Measurements from ENCODE around the gene USP44. TPM values are rescaled to one million over a fixed set of nuclear protein-coding genes. Genes with fewer than 3 reads are reported as not detected.

Gene USP44
- total RNA-seq, 4 donors from 2014 or later = 0.31 to 2.6 (median 0.89) TPM

DNA sequence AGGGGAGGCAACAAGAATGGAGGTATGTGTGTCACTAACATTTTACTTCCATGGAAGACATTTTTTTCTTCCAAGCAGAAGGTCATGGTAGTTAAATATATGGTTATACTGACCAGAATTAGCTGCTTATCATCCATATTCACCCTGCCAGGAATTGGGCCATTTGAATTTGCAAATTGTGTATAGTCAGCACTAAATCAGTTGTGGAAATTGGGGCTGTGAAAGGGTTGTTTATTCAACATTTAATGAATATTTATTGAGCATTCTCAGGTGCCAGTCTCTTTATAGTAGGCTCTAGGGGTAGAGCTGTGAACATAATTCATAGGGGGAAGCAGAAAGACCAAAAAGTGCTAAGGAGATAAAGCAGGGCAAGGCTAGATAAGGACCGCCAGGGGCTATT lies 39.3 kb downstream of the USP44 start:
- 97% methylated on average over 1 of the region's 1 CpG for WGBS
- H3K4me3 ChIP-seq = no peak overlapping the region
- H3K27ac ChIP-seq = no peak overlapping the region
- TF ChIP-seq POLR2A (IDR thresholded peaks at IDR 0.05) (no peak), EP300 (IDR thresholded peaks at IDR 0.05) (no peak), POLR2AphosphoS5 (IDR thresholded peaks at IDR 0.05) (no peak)
- TF ChIP-seq, protein P1, sequence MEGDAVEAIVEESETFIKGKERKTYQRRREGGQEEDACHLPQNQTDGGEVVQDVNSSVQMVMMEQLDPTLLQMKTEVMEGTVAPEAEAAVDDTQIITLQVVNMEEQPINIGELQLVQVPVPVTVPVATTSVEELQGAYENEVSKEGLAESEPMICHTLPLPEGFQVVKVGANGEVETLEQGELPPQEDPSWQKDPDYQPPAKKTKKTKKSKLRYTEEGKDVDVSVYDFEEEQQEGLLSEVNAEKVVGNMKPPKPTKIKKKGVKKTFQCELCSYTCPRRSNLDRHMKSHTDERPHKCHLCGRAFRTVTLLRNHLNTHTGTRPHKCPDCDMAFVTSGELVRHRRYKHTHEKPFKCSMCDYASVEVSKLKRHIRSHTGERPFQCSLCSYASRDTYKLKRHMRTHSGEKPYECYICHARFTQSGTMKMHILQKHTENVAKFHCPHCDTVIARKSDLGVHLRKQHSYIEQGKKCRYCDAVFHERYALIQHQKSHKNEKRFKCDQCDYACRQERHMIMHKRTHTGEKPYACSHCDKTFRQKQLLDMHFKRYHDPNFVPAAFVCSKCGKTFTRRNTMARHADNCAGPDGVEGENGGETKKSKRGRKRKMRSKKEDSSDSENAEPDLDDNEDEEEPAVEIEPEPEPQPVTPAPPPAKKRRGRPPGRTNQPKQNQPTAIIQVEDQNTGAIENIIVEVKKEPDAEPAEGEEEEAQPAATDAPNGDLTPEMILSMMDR (IDR thresholded peaks at IDR 0.05) = no peak
- H3K9me3 ChIP-seq = no peaks in the 10 kb centered on the region
- no peaks in the 10 kb centered on the region for H3K27me3 ChIP-seq
- peaks cover 74% of the 10 kb centered on the region for H3K36me3 ChIP-seq
- no peaks in the 10 kb centered on the region for H3K4me1 ChIP-seq
- DNase-seq (ENCODE audit: low spot score in 2 of 2) = no peak

DNA sequence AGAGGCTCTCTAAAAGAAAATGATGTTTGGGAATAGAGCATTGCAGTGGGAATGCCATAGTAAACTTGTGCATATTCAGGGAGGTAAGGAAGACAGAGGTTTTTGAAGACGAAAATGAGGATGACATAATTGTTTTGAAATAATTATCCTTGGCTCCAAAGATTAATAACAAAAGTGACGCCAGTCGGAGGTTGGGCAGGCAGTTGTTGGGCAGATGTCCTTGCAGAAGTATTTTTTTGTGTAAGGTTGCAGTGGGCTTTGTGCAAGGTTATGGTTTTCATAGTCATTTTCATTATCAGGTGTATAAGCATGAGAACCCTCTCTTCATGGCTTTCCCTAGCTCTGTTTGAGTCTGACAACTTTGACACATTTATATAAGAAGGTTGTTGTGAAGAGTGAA lies 42.0 kb downstream of the USP44 start:
- Histone ChIP-seq H3K27ac (no peak overlapping the region), H3K4me1 (no peaks in the 10 kb centered on the region), H3K36me3 (peaks cover 89% of the 10 kb centered on the region), H3K9me3 (no peaks in the 10 kb centered on the region), H3K27me3 (no peaks in the 10 kb centered on the region), H3K4me3 (no peak overlapping the region)
- DNase-seq (ENCODE audit: low spot score in 2 of 2) = no peak
- TF ChIP-seq POLR2A (IDR thresholded peaks at IDR 0.05) (no peak), EP300 (IDR thresholded peaks at IDR 0.05) (no peak), POLR2AphosphoS5 (IDR thresholded peaks at IDR 0.05) (no peak)
- TF ChIP-seq, protein P1 (IDR thresholded peaks at IDR 0.05) = no peak
- 63% methylated on average over 3 of the region's 3 CpGs for WGBS

DNA sequence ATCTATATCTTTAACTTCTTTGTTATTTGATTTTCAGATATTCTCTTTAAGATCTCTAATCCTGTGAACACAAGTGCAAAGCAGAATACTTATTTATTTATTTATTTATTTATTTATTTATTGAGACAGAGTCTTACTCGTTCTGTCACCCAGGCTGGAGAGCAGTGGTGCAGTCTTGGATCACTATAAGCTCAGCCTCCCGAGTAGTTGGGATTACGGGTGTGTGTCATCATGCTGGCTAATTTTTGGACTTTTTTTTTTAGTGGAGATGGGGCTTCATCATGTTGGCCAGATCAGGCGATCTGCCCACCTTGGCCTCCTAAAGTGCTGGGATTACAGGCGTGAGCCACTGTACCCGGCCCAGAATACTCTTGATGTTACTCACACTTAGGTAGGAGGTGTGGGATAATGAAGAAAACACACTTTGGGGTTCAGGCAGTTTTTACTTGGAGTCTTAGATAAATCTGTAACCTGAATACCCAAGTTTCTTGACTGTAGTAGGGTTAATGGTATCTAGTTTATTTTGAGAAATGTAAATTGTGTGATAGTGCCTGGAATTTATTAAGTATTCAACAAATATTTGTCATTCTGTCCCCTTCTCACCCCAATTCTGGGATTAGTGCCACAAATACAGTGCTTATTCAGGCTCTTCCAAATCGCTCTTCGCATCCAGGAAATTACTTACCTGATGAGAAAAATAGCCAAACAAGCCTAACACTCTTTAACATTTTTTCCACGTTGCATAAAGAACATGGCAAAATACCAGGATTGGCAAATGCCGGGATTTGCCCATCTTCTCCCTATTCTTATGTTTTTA lies 44.4 kb downstream of the USP44 start:
- WGBS = 68% methylated on average over 10 of the region's 10 CpGs
- no peaks in the 10 kb centered on the region for H3K27me3 ChIP-seq
- H3K9me3 ChIP-seq = no peaks in the 10 kb centered on the region
- no peak for TF ChIP-seq EP300 (IDR thresholded peaks at IDR 0.05)
- no peak for TF ChIP-seq POLR2AphosphoS5 (IDR thresholded peaks at IDR 0.05)
- TF ChIP-seq, protein P1 (IDR thresholded peaks at IDR 0.05) = no peak
- no peak for TF ChIP-seq POLR2A (IDR thresholded peaks at IDR 0.05)
- no peak for DNase-seq (ENCODE audit: low spot score in 2 of 2)
- no peaks in the 10 kb centered on the region for H3K4me1 ChIP-seq
- H3K36me3 ChIP-seq = peaks cover 76% of the 10 kb centered on the region
- H3K4me3 ChIP-seq = no peak overlapping the region
- H3K27ac ChIP-seq = no peak overlapping the region

DNA sequence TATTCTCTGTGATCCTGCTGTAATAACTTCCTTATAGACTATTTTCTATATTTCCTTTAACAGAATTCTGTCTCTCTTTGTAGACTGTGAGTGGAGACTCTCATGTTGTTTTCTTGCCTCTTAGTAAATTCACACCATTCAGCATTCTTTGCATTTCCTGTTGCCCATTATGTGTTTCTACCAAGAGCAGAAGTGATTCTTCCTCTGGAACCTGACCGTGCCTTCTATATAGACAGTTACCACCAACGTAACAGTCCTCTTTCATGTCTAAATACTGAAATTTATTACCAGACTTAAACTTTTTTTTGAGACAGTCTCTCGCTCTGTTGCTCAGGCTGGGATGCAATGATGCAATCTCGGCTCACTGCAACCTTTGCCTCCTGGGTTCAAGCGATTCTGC lies 46.2 kb downstream of the USP44 start:
- H3K36me3 ChIP-seq = peaks cover 69% of the 10 kb centered on the region
- WGBS = 98% methylated on average over 5 of the region's 5 CpGs
- TF ChIP-seq EP300 (IDR thresholded peaks at IDR 0.05) = no peak
- TF ChIP-seq, protein P1 (IDR thresholded peaks at IDR 0.05) = no peak
- no peak for TF ChIP-seq POLR2A (IDR thresholded peaks at IDR 0.05)
- TF ChIP-seq POLR2AphosphoS5 (IDR thresholded peaks at IDR 0.05) = no peak
- no peaks in the 10 kb centered on the region for H3K9me3 ChIP-seq
- no peak overlapping the region for H3K4me3 ChIP-seq
- H3K27ac ChIP-seq = no peak overlapping the region
- no peak for DNase-seq (ENCODE audit: low spot score in 2 of 2)
- no peaks in the 10 kb centered on the region for H3K4me1 ChIP-seq
- H3K27me3 ChIP-seq = no peaks in the 10 kb centered on the region

DNA sequence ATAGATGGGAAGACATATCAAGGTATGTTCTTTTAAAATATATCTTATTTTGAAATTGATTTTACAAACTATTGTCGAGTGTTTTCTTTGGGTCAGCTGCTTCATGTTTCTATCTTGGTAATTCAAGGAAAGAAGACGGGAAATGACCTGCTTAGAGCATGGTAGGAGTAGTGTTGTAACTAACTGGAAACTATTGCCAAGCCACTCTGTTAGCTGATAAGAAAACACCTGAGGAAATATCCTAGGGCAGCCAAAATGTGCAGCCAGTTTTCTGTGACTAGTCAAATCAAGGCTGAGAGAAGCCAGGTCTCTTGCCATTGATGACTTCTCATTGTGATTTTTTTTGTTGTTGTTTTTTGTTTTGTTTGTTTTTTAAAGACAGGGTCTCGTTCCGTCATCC lies 47.1 kb downstream of the USP44 start:
- DNase-seq (ENCODE audit: low spot score in 2 of 2) = no peak
- Histone ChIP-seq H3K9me3 (no peaks in the 10 kb centered on the region), H3K36me3 (peaks cover 68% of the 10 kb centered on the region), H3K27ac (no peak overlapping the region), H3K4me1 (no peaks in the 10 kb centered on the region), H3K4me3 (no peak overlapping the region), H3K27me3 (no peaks in the 10 kb centered on the region)
- TF ChIP-seq POLR2A (IDR thresholded peaks at IDR 0.05) (no peak), POLR2AphosphoS5 (IDR thresholded peaks at IDR 0.05) (no peak), EP300 (IDR thresholded peaks at IDR 0.05) (no peak)
- TF ChIP-seq, protein P1 (IDR thresholded peaks at IDR 0.05) = no peak
- WGBS = 96% methylated on average over 4 of the region's 4 CpGs
